ENCODE measurements around the gene KLF16. TPM values are rescaled to one million over a fixed set of nuclear protein-coding genes. Genes with fewer than 3 reads are reported as not detected.

Gene KLF16
- total RNA-seq, 4 donors from 2014 or later = 2.4 to 3.4 (median 2.9) TPM; not detected in 1

DNA sequence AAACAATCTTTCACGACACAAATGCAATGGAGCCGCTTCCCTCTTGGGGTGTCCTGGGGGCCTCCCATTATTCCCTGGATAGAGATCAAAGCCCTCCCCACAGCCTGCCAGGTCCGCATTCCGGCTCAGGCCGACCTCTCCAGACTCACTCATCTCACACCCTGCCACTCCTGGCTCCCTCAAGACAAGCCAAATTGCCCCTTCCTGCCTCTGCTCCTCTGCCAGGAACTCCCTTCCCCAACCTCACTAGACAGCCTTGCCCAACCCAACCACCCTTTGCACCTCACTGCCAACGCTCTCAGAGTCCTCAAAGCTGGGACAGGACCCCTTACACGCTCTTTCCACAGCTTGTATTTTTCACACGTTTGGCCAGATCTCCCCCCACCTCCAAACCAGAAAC, 20.4 kb upstream of the KLF16 start:
- TF ChIP-seq, protein P1, sequence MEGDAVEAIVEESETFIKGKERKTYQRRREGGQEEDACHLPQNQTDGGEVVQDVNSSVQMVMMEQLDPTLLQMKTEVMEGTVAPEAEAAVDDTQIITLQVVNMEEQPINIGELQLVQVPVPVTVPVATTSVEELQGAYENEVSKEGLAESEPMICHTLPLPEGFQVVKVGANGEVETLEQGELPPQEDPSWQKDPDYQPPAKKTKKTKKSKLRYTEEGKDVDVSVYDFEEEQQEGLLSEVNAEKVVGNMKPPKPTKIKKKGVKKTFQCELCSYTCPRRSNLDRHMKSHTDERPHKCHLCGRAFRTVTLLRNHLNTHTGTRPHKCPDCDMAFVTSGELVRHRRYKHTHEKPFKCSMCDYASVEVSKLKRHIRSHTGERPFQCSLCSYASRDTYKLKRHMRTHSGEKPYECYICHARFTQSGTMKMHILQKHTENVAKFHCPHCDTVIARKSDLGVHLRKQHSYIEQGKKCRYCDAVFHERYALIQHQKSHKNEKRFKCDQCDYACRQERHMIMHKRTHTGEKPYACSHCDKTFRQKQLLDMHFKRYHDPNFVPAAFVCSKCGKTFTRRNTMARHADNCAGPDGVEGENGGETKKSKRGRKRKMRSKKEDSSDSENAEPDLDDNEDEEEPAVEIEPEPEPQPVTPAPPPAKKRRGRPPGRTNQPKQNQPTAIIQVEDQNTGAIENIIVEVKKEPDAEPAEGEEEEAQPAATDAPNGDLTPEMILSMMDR (IDR thresholded peaks at IDR 0.05; ENCODE audit: low read depth) = no peak

DNA sequence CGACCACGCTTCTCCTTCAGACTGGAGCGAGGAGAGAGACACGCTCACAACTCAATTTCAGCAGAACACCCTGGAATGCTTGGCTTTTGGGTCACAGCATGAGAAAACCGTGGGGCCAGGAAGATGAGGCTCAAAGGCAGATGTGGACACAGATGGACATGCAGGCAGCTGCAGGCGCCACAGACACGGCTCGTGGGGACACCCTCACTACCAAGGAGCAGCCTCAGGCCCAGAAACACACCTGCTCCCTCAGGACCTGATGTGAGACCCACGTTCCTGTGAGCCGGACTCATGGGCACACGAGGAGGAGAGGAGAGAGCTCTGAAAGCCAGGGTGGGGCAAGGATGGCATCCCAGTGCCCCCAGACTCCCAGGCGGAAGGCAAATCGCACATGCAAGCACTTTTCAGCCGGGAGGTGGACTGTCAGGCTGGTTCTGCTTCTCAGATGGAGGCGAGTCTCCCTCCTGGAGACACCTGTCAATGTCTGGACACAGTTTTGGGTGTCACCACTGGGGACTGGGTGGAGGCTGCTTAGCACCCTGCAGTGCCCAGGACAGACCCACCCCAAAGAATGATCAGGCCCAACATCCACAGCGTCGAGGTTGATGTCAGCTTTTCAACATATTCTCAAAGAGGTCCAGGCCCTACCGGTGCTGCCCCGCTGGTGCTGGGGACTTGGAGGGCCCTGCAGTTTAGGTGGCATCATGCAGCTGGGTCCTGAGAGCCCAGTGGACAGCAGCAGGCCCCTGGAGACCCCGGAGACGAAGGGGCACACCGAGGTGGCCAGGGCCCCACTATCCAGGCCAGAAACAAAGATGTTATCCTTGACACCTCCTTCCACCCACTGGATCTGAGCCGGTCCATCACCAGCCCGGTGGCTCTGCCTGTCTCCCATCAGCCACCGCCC, 19.7 kb upstream of the KLF16 start:
- TF ChIP-seq, protein P1 (IDR thresholded peaks at IDR 0.05; ENCODE audit: low read depth) = no peak

DNA sequence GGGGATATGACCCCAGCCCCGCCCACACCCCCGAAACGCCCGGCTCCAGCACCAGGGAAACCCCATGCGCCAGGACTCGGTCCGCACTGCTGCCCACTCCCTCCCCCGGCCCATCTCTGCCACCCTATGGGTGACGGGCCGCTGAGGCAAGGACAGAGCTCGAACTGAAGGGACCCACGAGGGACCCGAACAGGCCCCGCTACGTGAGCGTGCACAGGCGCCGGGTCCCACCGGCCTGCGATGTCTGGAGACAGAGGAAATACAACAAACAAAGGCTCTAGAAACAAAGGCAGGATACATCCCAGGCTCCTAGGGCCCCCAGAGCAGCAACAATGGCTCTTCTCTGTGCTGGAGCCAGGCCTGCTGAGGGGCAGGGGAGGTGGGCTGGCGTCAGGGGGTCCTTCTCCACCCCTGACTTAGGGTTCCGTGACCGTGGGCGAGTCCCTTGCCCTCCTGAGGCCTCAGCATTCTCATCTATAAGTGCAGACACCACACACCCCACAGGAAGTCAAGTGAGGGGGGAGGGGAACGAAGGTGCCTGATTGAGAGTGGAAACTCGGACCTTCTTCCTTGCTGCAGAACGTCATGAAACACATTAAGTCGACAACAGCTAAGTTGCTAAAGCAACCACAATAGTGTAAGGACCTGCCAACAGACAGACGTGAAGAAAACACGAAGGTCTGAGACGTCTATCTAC, 18.9 kb upstream of the KLF16 start:
- TF ChIP-seq, protein P1 (IDR thresholded peaks at IDR 0.05; ENCODE audit: low read depth) = no peak

DNA sequence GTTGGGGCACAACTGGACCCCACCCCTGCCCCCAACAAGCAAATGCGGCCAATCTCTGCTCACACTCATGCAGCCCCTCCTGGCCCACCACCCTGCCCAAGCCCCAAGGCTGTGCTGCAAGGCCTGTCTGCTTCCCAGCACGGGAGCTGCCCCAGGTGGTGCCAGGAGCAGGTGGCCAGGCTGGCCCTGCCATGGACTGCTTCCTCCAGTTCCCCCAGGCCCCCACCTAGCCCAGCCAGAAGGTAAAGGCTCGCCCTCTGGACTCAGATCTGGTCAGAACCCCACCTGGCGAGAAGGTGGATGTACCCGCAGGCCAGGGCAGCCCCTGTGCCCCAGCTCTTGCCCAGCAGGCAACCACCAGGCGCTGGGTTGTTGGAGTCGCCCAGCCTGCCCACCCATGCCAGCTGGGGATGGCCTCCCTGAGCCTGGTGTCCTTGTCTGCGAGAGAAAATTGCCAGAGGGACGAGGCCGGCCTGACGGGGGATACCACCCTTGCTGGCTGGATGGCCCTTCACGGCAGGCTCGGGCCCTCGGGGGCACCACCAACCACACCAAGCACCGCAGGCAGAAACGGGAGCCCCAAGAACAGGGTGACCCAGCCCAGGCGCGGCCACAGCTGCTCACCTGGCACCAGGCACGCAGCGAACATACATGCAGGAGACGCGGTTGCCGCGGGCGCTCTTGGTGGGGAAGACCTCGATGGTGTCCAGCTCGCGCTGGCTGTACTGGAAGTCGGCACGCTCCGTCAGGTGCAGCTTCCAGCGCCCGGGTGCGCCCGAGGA, 17.4 kb upstream of the KLF16 start:
- TF ChIP-seq, protein P1 (IDR thresholded peaks at IDR 0.05; ENCODE audit: low read depth) = no peak

DNA sequence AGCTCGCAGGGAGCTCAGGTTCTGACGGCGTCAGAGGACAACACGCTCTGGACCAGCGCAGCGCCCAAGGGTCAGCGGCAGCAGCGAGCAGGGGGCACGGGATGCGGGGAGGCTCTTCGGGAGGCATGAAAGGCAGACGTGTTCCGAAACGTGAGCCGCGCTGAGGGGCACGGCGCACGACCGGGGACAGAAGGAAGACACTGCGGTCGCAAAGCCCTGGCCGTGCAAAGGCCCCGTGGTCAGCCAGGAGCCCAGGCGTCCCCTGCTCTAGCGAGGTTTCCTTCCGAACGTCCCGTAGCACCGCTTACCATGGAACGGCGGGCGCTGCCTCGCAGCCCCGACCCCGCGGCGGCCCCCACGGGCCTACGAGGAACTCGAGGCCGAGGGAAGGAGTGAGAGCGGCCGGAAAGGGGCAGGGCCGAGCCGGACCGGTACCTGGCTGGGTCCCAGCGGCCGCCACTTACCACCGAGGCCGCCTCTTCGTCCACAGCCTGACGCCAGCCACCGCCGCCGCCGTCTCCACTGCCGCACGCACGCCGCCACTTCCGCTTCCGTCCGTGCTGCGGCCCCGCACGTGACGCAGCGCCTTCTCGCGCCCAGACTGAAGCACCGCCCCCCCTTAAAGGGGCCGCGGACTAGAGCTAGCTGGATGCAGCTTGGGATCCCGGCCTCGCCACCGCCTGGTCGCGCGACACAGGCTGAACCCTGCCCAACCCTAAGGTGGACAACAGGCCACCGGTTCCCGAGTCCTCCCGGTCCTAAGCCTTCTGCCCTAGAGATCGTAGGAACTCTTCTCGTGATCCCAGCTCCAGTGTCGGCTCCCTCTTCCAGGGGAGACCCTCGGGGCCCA, 12.5 kb upstream of the KLF16 start:
- TF ChIP-seq, protein P1 (IDR thresholded peaks at IDR 0.05; ENCODE audit: low read depth) = no peak

DNA sequence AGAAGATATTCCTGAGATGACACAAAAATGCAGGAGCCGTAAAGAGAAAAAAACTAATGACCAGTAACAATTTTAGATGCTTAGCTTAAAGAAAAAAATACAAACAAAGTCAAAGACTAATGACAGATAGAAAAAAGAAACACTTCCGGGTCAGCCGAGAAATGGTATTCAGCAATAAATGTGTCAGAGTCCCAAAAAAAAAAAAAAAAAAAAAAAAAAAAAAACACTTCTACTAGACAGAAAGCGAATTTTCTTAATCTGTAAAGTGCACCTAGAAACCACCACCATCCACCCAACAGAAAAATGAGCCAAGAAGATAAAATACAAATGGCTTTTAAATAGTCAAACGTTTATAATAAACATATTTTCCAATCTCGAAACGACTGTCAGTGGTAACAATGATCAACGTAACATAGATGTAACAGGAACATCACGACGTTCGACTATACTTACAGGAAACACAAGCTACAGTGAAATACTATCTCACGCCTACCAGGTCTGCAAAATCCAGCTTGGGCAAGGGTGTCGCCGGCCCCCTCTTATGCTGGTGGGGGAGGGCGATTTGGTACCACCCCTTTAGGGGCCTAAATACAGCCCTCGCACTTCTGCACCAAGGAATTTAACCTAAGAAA, 11.3 kb upstream of the KLF16 start:
- TF ChIP-seq, protein P1 (IDR thresholded peaks at IDR 0.05; ENCODE audit: low read depth) = no peak

Measured in subcutaneous adipose tissue (tissue), 4 donors.